ENCODE results near the gene GPX2.

DNA sequence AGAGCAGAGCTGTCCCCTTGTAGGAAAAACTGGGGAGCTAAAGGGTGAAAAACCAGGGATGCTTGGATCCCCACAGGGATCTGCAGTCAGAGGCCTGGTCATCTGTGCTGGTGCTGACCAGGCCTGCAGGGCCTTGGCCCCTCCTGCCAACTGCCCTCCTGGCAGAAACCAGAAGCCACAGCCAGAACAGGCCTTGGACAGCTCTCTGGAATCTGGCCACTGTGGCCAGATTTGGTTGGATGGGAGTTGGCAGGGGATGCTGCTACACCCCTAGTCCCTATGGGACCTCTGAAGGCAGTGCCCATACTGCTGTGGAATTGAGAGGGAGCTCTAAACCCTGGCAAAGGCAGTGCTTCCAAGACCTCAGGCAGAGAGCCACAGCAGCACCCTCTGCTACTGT, 9.2 kb upstream of the GPX2 start:
- TF ChIP-seq POLR2A (IDR thresholded peaks at IDR 0.05; ENCODE audit: low read depth, low read length), result no peak
- TF ChIP-seq POLR2AphosphoS5 (IDR thresholded peaks at IDR 0.05; ENCODE audit: low read depth, low read length), result no peak

Data from GM12892 (cell line).